Right lobe of liver (tissue), 6 donors: ENCODE measurements around the gene LSM12. TPM values are rescaled to one million over a fixed set of nuclear protein-coding genes. Genes with fewer than 3 reads are reported as not detected.

Experiments used
- ATAC-seq, 4 donors: fragments of 200-7000 bp; cut with Tn5 transposase; one replicate each; pipeline ENCODE4 v1.9.1; 2020; ENCODE audit warnings: mild to moderate bottlenecking in 4 of 4, moderate library complexity in 4 of 4
- DNase-seq, 3 donors: peaks; one replicate each; pipeline ENCODE4 v3.0.0-alpha.2; 2020
- H3K27ac ChIP-seq, 3 donors: fragments of 200-600 bp; one replicate each; pipeline ENCODE4 v1.8.0; 2022
- H3K27me3 ChIP-seq, 2 donors: fragments of 200-600 bp; one replicate each; pipeline ENCODE4 v1.8.0; 2022
- H3K36me3 ChIP-seq, 4 donors: fragments of 200-600 bp; sonication (generic) in 1 of 4; one replicate each; pipeline versions ENCODE4 v1.5.1 to v1.8.0; 2017 to 2022; ENCODE audit warnings: control low read depth in 1 of 4
- H3K4me1 ChIP-seq, 4 donors: fragments of 200-600 bp; sonication (generic) in 1 of 4; one replicate each; pipeline versions ENCODE4 v1.5.1 to v1.8.0; 2017 to 2022; ENCODE audit warnings: control low read depth in 1 of 4
- H3K4me3 ChIP-seq, 3 donors: fragments of 200-600 bp; one replicate each; pipeline ENCODE4 v1.8.0; 2022
- H3K9me3 ChIP-seq, 4 donors: fragments of 200-600 bp; sonication (generic) in 1 of 4; one replicate each; pipeline versions ENCODE4 v1.5.1 to v1.8.0; 2017 to 2022; ENCODE audit warnings: control low read depth in 1 of 4
- POLR2A ChIP-seq: fragments of 450-650 bp; IDR thresholded peaks from one replicate; pipeline ENCODE4 v1.6.1; 2017; ENCODE audit warnings: antibody characterized with exemption, mild to moderate bottlenecking
- WGBS: methylation state at CpG from one replicate; pipeline ENCODE4 v1.1.6; 2018; ENCODE audit warnings: low coverage, low lambda C conversion rate; ENCODE audit not compliant: insufficient coverage; ENCODE audit errors: missing lambda C conversion rate; 5-methylcytosine and 5-hydroxymethylcytosine counted together
- intact Hi-C, 2 donors: fragments of 100-400 bp; cut with DNase I; formaldehyde crosslinking; loops; one replicate each; pipeline versions ENCODE4 v1.11.2 to v1.14.1; 2022
- total RNA-seq, 6 experiments: library from RNA; depleted of rRNA in 2 of 6; stranded (reverse); fragments of >200 nt in 2 of 6; fragmentation: NEBNext Ultra II Directional in 3 of 6; extraction: Animal tissue kit (Norgen Biotek cat#: 25700) in 3 of 6; gene quantifications; one replicate each; pipeline versions ENCODE4 v1.1.0 to v1.2.4, GENCODE V29; 2016 to 2023
- TF ChIP-seq, protein P1 (sequence below), 4 donors: fragments of 200-600 bp in 3 of 4; fragments of 450-650 bp in 1 of 4; IDR thresholded peaks; one replicate each; pipeline versions ENCODE4 v1.5.1 to v1.8.0; 2016 to 2022; ENCODE audit warnings: antibody characterized with exemption in 4 of 4, mild to moderate bottlenecking in 2 of 4
- donor health status: DM: no; HTN: yes; CAD: no.
- donor health status: DM: no; HTN: no; CAD: no.
- donor health status: DM: no; HTN: no; CAD: no.
- donor health status: DM: no; HTN: yes; CAD: no.
- donor health status: DM: no; HTN: yes; CAD: no.

Gene LSM12
- total RNA-seq, 6 experiments from 2014 or later = 24.2 to 30.6 (median 29.4) TPM

DNA sequence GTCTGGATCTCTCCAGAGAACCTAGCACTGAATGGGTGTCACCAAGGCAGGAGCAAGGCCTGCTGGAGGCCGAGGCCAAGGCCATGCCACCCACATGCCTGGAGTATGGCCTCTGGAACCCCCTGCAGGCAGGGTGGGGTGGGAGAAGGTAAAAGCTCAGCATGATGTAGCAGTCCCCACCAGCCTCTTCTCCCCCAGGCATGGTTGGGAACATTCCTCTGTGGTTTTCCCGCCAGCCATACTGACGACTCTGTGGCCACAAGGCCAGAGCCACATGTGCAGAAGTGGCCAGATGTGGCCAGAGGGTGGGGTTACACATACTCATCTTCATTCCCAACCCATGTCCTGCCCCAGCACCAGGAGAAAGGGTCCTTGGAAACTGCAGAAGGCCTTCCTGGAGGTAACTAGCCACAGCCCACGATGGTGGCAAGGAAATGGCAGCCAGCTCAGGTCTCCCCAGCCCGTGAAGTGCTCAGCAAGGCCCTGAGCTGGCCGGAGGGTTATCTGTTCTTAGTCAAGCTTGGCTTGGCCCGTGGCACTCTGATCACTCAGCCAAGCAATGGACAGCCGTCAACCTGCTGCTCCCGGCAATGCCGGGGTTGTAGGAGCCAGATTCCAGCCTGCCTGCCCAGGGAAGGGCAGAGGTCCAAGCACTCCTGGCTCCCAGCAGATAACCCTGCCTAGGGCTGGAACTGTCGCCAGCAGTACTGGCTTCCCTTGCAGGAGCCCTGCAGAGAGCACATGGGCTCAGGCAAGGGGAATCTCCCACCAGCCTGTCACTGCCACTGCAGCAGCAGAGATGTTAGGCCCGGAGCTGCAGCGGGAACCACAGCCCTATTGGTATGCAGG is 30.9 kb upstream of the LSM12 start:
- no peaks in the 10 kb centered on the region for H3K27me3 ChIP-seq
- H3K4me3 ChIP-seq = no peak overlapping the region
- H3K36me3 ChIP-seq = peaks cover 0 to 13% (median 0%) of the 10 kb centered on the region in 4 donors
- WGBS = no CpG with 5 or more reads among the region's 13 CpGs
- H3K4me1 ChIP-seq = peaks cover 0 to 35% (median 19%) of the 10 kb centered on the region in 4 donors
- intact Hi-C loops = no loop called here
- TF ChIP-seq, protein P1, sequence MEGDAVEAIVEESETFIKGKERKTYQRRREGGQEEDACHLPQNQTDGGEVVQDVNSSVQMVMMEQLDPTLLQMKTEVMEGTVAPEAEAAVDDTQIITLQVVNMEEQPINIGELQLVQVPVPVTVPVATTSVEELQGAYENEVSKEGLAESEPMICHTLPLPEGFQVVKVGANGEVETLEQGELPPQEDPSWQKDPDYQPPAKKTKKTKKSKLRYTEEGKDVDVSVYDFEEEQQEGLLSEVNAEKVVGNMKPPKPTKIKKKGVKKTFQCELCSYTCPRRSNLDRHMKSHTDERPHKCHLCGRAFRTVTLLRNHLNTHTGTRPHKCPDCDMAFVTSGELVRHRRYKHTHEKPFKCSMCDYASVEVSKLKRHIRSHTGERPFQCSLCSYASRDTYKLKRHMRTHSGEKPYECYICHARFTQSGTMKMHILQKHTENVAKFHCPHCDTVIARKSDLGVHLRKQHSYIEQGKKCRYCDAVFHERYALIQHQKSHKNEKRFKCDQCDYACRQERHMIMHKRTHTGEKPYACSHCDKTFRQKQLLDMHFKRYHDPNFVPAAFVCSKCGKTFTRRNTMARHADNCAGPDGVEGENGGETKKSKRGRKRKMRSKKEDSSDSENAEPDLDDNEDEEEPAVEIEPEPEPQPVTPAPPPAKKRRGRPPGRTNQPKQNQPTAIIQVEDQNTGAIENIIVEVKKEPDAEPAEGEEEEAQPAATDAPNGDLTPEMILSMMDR (IDR thresholded peaks at IDR 0.05) = no peak
- no peak for TF ChIP-seq POLR2A
- peak overlapping the region; percentile 46 to 68 (median 62) for H3K27ac ChIP-seq
- DNase-seq (peak; percentile 86 to 97 (median 95)), ATAC-seq (peak; percentile 86 to 93 (median 92))
- H3K9me3 ChIP-seq = no peaks in the 10 kb centered on the region

- peaks cover 0 to 35% (median 19%) of the 10 kb centered on the region in 4 donors for H3K4me1 ChIP-seq
- peaks cover 0 to 28% (median 0%) of the 10 kb centered on the region in 4 donors for H3K36me3 ChIP-seq
- intact Hi-C loops = no loop called here
- TF ChIP-seq, protein P1 (IDR thresholded peaks at IDR 0.05) = no peak
- no peak for TF ChIP-seq POLR2A
- H3K27ac ChIP-seq = peak overlapping the region; percentile 46 to 68 (median 62)
- no peak overlapping the region for H3K4me3 ChIP-seq
- 25% methylated on average over 7 of the region's 12 CpGs for WGBS
- peak; percentile 40 to 56 (median 54) for ATAC-seq
- H3K27me3 ChIP-seq = no peaks in the 10 kb centered on the region
- DNase-seq = peak in 1 of 3 donors; percentile 65
- H3K9me3 ChIP-seq = no peaks in the 10 kb centered on the region
Measured at GRCh38 chr17:44095647-44096496, 29.4 kb upstream of the LSM12 start.

- no peak overlapping the region for H3K4me3 ChIP-seq
- H3K36me3 ChIP-seq = peaks cover 0 to 29% (median 0%) of the 10 kb centered on the region in 4 donors
Measured at GRCh38 chr17:44095388-44095646, 28.8 kb upstream of the LSM12 start.

GRCh38 chr17:44094701-44095387 is 28.4 kb upstream of the LSM12 start:
- peak overlapping the region in 1 of 3 donors; percentile 68 for H3K27ac ChIP-seq
- intact Hi-C loops = no loop called here
- H3K27me3 ChIP-seq = no peaks in the 10 kb centered on the region
- no peak overlapping the region for H3K4me3 ChIP-seq
- peaks cover 0 to 35% (median 19%) of the 10 kb centered on the region in 4 donors for H3K4me1 ChIP-seq
- TF ChIP-seq POLR2A = no peak
- WGBS = 79% methylated on average over 7 of the region's 8 CpGs
- peaks cover 0 to 29% (median 0%) of the 10 kb centered on the region in 4 donors for H3K36me3 ChIP-seq
- no peaks in the 10 kb centered on the region for H3K9me3 ChIP-seq
- DNase-seq (no peak), ATAC-seq (no peak)

More at GRCh38 chr17:44095388-44095646, 28.8 kb upstream of the LSM12 start:
- no peak for DNase-seq
- 17% methylated on average over 2 of the region's 2 CpGs for WGBS
- H3K27ac ChIP-seq = peak overlapping the region in 1 of 3 donors; percentile 68
- no peak for ATAC-seq
- intact Hi-C loops = no loop called here
- no peaks in the 10 kb centered on the region for H3K27me3 ChIP-seq
- TF ChIP-seq, protein P1 (IDR thresholded peaks at IDR 0.05) = no peak
- TF ChIP-seq POLR2A = no peak
- H3K4me1 ChIP-seq = peaks cover 0 to 35% (median 19%) of the 10 kb centered on the region in 4 donors
- no peaks in the 10 kb centered on the region for H3K9me3 ChIP-seq
